NCI-H82 (cell line): ENCODE results near the gene HPS6.

Experiments used
- DNase-seq: peaks from one replicate; lab custom pipeline; 2025; lab: John Stamatoyannopoulos, UW

Gene HPS6

GRCh38 chr10:102068216-102068615 is 3.1 kb downstream of the HPS6 start:
- DNase-seq = peak; percentile 68

GRCh38 chr10:102069071-102069470 is 3.9 kb downstream of the HPS6 start:
- DNase-seq = no peak

- peak; percentile 89 for DNase-seq
These were observed 7.8 kb downstream of the HPS6 start for GRCh38 chr10:102072673-102073527.

- peak; percentile 17 for DNase-seq
These were observed 18.4 kb downstream of the HPS6 start for GRCh38 chr10:102083541-102083940.

- DNase-seq = no peak
These were observed 20.2 kb downstream of the HPS6 start for GRCh38 chr10:102085336-102085735.

- DNase-seq = no peak
These were observed 21.0 kb downstream of the HPS6 start for GRCh38 chr10:102086196-102086595.

- no peak for DNase-seq
These were observed 25.6 kb downstream of the HPS6 start for GRCh38 chr10:102090772-102091171.

- DNase-seq = no peak
These were observed 31.3 kb downstream of the HPS6 start for GRCh38 chr10:102096449-102096848.

- DNase-seq = peak; percentile 17
These were observed 36.0 kb downstream of the HPS6 start for GRCh38 chr10:102101152-102101551.

GRCh38 chr10:102102421-102102820 is 37.3 kb downstream of the HPS6 start:
- no peak for DNase-seq

- no peak for DNase-seq
These were observed 41.8 kb downstream of the HPS6 start for GRCh38 chr10:102106998-102107397.

- no peak for DNase-seq
These were observed 44.3 kb downstream of the HPS6 start for GRCh38 chr10:102109166-102110116.

- DNase-seq = no peak
These were observed 46.1 kb downstream of the HPS6 start for GRCh38 chr10:102111276-102111675.

GRCh38 chr10:102112210-102112817 is 47.2 kb downstream of the HPS6 start:
- peak; percentile 50 for DNase-seq

GRCh38 chr10:102113261-102113955 is 48.3 kb downstream of the HPS6 start:
- no peak for DNase-seq

GRCh38 chr10:102113956-102114857 is 49.1 kb downstream of the HPS6 start:
- peak; percentile 85 for DNase-seq

GRCh38 chr10:102114861-102115618 is 49.9 kb downstream of the HPS6 start:
- peak; percentile 91 for DNase-seq

- no peak for DNase-seq
These were observed 50.6 kb downstream of the HPS6 start for GRCh38 chr10:102115775-102116174.

GRCh38 chr10:102116656-102117055 is 51.5 kb downstream of the HPS6 start:
- no peak for DNase-seq
